GM18873 (cell line): ENCODE data around the gene MUC5AC.
"Not testable (repeated sequence)": the region's sequence is repeated elsewhere in the genome, so short reads cannot be mapped to it uniquely, and the experiment has no call there.

Experiments used
- ATAC-seq: cut with Tn5 transposase; IDR thresholded peaks from one replicate; pipeline ENCODE4 v1.9.1; 2021; ENCODE audit warnings: mild to moderate bottlenecking, moderate library complexity, moderate number of reproducible peaks; ENCODE audit not compliant: unreplicated experiment, low FRiP score

MUC5AC gene, protein sequence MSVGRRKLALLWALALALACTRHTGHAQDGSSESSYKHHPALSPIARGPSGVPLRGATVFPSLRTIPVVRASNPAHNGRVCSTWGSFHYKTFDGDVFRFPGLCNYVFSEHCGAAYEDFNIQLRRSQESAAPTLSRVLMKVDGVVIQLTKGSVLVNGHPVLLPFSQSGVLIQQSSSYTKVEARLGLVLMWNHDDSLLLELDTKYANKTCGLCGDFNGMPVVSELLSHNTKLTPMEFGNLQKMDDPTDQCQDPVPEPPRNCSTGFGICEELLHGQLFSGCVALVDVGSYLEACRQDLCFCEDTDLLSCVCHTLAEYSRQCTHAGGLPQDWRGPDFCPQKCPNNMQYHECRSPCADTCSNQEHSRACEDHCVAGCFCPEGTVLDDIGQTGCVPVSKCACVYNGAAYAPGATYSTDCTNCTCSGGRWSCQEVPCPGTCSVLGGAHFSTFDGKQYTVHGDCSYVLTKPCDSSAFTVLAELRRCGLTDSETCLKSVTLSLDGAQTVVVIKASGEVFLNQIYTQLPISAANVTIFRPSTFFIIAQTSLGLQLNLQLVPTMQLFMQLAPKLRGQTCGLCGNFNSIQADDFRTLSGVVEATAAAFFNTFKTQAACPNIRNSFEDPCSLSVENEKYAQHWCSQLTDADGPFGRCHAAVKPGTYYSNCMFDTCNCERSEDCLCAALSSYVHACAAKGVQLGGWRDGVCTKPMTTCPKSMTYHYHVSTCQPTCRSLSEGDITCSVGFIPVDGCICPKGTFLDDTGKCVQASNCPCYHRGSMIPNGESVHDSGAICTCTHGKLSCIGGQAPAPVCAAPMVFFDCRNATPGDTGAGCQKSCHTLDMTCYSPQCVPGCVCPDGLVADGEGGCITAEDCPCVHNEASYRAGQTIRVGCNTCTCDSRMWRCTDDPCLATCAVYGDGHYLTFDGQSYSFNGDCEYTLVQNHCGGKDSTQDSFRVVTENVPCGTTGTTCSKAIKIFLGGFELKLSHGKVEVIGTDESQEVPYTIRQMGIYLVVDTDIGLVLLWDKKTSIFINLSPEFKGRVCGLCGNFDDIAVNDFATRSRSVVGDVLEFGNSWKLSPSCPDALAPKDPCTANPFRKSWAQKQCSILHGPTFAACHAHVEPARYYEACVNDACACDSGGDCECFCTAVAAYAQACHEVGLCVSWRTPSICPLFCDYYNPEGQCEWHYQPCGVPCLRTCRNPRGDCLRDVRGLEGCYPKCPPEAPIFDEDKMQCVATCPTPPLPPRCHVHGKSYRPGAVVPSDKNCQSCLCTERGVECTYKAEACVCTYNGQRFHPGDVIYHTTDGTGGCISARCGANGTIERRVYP (N-terminal part only)

DNA sequence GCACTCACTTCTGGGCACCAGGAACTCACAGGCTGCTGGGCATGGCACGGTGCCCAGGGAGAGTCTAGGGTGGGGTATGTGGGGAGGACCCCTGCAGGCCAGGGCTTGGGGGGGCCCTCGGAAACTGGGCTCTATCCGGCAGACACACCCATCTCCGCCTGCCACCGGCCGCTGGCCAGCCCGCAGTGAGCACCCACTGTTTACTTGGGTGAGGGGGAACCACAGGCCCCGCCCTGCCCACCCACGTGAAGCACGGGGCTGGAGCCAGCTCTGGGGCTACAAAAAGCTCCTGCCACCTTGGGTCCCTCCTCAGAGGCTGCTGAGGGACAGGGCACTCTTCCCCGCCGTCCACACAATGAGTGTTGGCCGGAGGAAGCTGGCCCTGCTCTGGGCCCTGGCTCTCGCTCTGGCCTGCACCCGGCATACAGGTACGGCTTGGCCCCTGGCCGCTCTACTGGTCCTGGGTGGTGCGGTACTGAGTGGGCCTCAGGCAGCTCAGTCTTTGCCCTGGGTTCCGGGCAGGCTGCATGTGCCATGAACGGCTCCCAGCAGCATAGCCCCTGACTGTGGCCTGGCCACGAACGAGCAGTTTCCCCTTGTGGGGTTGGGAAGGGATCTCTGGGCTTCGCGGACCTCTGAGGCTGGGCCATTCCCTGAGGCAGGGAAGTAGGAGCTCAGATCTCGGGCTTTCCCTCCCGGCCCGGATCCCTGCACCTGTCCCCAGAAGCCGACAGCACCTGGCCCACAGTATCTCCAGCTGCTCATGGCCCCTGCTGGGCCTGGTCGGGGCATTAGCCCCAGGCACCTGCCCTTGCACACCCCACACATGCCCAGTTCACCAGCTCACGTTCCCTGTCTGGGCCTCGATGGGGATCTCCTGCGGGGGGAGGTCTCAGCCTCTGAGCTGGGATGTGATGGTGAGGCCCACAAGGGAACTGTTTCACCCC lies at the start of gene MUC5AC:
Gene MUC5AC (plus strand): TSS at position 309 of the 947 bp plus-strand sequence. CDS start 47 bp downstream, at position 356.
- no peak for ATAC-seq

DNA sequence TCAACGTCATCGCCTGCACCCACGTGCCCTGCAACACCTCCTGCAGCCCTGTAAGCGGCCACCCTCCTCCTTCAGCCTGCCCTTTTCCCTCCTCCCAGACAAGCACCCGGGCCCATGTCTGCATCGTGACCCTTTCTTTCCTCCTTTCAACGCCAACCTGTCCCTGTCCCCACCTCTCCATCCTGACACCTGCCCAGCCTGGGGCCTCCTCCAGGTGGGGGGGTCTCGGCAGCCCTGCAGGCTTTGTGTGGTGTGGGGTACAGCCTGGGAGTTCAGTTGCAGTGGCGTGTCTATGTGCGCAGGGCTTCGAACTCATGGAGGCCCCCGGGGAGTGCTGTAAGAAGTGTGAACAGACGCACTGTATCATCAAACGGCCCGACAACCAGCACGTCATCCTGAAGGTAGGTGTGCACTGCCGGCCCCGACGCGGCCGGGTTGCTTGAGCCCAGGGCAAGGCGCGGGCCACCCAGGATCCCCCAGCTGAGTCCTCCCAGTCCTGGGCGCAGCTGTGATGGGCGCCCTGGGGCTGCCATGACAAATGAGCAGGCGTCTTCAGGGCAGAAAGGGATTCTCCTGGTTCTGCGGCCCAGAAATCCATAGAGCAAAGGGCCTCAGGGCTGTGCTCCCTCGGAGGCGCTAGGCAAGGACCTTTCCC lies 49.4 kb upstream of the MUC5AC start:
- no peak for ATAC-seq

DNA sequence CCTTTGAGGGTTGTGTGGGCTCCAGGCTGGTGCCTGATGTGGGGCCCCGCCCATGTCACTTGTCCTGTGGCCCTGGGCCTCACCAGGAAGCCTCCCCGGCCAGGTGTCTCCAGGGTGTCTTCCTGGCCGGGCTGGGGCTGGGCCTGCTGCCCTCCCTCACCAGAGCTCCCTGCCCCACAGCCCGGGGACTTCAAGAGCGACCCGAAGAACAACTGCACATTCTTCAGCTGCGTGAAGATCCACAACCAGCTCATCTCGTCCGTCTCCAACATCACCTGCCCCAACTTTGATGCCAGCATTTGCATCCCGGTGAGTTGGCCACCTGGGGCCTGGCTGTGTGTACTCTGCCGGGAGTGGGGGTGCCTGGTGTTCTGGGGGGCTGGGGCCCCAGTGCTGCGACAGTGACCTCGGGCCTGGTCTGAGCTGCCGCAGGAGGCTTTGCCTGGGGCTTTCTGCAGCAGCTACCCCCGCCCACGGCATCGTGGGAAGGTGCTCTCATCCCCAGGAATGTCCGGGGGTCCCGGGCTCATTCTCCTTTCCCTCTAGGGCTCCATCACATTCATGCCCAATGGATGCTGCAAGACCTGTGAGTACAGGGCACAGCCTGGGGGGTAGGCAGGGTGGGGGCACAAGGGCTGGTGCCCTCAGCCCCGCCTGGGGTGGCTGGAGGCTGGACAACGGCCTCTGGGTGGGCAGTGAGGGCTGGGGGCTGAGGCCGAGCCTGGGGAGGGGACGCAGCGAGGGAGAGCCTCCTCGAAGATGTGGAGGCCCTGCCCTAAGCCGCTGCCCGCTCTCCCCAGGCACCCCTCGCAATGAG lies 48.4 kb upstream of the MUC5AC start:
- no peak for ATAC-seq

DNA sequence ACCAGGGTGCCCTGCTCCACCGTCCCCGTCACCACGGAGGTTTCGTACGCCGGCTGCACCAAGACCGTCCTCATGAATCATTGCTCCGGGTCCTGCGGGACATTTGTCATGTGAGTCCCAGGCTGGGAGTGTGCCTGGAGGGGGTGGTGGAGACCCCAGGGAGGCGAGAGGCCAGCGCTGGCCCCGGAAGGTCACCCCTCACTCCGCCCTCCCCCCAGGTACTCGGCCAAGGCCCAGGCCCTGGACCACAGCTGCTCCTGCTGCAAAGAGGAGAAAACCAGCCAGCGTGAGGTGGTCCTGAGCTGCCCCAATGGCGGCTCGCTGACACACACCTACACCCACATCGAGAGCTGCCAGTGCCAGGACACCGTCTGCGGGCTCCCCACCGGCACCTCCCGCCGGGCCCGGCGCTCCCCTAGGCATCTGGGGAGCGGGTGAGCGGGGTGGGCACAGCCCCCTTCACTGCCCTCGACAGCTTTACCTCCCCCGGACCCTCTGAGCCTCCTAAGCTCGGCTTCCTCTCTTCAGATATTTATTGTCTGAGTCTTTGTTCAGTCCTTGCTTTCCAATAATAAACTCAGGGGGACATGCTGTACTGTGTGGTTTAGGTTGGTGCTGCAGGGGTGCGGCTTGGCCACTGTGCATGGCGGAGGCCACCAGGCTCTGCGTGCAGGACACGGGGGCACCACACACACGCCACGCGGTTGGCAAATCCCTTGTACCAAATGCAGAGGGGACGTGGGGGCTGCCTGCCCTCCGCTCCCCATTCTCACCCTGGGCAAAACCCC lies 47.6 kb upstream of the MUC5AC start:
- ATAC-seq: no peak

GRCh38 chr11:1111545-1112212 lies 46.1 kb upstream of the MUC5AC start:
- no peak for ATAC-seq

DNA sequence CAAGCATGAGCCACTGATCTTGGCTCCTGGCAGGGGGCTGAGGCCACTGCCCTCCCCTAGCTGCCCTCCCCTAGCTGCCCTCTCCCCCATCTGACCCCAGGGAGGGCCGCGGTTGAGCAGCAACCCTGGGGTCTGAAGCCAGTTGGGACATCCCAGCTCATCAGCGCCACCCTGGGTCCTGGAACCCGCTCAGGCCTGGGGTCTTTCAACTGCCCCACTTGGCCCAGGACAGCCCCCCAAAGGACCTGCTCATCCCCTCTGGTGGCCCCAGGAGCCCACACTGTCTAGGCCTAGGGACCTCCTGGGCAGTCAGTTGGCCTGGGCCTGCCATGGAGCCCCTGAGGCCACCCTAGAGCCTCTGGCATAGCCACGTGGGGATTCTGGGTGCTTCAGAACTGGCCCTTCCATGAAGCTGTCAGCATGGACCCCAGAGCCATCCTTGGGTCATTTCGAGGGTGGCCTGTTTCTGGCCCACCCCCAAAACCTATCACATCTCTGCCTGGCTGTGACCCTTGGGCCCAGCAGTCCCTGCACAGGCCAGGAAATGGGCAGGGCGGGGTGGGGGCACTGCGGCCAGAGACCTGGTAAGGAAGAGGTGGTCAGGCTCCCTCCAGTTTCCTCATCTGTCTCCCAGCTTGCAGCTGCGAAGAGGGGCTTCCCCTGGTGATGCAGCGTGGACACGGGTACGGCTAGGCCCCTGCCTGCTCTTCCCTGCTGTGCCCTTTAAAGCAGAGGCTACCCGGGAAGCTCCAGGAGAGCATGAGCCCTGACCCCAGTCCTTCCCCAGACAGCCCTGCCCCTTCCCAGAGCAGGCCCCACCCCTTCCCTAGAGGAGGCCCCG lies 45.2 kb upstream of the MUC5AC start:
- ATAC-seq: no peak

DNA sequence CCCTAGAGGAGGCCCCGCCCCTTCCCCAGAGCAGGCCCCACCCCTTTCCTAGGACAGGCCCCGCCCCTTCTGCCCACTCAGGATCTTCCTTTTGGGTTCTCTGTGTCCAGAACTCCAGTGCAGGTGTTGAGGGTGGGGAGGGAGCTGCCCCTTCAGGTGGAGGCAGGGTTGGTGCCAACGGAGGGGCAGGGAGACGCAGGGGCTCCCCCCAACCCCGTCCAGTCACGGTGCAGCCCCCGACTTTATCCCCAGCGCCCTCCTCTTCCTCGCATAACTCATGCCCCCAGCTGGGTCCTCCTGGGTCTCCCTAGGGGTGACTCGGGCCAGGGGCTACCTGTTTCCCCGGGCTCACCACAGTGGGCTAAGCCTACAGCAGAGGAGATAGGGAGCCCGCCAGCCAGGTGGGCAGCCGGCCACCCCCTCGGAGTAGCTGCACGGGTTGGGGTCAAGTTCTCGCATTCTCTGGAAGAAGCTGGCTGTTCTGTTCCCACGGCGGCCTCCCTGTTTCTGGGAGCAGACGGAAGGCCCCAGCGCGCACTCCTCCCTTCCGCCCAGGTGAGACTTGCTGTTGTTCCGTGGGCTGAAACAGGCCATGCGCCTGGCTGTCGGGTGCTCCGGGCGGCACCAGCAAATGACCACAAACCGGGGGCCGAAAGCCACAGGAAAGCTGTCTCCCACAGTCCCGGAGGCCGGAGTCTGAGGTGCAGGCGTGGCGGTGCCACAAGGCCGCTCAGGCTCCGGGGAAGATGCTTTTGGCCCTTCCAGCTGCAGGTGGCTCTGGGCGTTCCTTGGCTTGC lies 44.1 kb upstream of the MUC5AC start:
- no peak for ATAC-seq

DNA sequence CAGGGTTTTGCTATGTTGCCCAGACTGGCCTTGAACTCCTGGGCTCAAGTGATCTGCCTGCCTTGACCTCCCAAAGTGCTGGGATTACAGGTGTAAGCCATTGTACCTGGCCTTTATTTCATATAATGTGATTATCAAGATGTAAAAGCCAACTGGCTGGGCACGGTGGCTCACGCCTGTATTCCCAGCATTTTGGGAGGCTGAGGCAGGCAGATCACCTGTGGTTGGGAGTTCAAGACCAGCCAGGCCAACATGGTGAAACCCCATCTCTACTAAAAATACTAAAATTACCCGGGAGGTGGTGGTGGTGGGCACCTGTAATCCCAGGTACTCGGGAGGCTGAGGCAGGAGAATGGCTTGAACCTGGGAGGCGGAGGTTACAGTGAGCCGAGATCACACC lies 42.5 kb upstream of the MUC5AC start:
- ATAC-seq: not testable (repeated sequence)

DNA sequence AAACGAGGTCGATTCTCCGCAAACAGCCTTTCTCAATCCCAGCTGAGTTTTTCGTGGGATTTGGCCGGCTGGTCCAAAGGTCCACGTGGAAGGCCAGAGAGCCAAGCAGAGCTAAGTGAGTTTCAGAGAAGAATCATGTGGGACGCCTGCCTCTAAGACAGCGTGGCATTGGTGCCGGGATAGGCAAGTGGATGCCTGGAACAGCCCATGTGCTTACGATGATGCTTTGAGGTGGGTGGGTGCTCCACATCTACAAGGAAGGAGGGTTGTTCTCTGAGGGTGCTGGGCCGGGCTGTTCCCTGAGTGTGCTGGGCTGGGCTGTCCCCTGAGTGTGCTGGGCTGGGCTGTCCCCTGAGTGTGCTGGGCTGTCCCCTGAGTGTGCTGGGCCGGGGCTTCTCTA lies 41.6 kb upstream of the MUC5AC start:
- ATAC-seq: no peak

GRCh38 chr11:1116666-1117390 lies 40.9 kb upstream of the MUC5AC start:
- no peak for ATAC-seq

DNA sequence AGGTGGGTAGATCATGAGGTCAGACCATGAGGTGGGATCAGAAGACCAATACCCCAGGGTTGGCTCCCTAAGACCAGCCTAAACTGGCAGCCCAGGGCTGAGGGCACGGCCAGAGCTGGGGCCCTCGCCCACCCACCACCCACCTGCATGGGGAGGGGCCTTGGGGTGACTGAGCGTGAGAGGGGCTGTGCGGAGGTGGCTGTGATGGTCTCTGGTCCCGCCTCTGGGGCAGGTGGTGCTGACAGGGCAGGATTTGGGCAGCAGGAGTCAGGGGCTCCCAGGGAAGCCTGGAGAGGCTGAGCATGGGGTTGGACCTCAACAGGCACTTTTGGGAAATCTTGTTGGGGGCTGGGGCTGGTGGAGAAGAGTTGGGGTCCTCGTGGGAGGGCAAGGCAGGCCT lies 39.8 kb upstream of the MUC5AC start:
- no peak for ATAC-seq

DNA sequence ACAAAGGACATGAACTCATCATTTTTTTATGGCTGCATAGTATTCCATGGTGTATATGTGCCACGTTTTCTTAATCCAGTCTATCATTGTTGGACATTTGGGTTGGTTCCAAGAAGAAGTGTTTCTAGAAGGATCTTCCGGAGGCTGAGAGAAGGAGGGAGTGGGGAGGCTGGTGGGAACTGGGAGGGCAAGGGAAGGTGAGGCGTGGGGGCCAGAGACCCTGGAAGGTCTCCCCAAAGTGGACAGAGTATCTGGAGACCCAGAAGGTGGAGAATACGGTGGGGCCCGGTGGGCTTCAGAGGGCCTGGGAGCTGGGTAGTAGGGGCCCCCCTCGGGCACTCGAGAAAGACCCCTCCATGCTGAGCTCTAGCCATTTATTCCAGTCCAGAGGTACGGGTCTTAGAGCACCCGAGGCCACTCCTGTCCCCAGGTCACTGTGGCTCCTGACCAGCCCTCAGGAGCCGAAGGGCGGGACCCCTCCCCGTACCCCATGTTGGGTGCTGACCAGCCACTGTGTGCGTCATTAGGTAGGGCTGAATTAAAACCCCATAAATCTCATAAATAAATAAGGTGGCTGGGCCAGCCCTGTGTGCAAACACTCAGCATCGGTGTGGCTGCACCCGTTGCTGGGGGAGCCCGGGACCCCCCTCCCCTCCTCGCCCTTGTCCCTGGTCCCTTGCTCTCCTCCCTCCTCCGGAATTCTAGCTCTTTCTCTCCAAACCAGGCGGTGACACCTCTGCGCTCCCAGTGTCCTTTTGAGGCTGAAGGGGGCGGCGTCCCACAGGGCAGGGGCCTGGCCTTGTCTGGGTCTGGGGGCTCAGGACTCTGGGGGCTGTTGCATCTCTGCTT lies 38.8 kb upstream of the MUC5AC start:
- no peak for ATAC-seq

- no peak for ATAC-seq
Observed at GRCh38 chr11:1119604-1120146, 38.1 kb upstream of the MUC5AC start.
